H1 (cell line): ENCODE measurements around the gene KIF5C. TPM values are rescaled to one million over a fixed set of nuclear protein-coding genes. Genes with fewer than 3 reads are reported as not detected.

Experiments
- CTCF ChIA-PET: fragments of 300-600 bp; sonication (Branson Sonifier 250); formaldehyde crosslinking; loops from one replicate; lab custom pipeline; 2021; ENCODE audit not compliant: partially characterized antibody; lab: Charles Lee
- POLR2A ChIA-PET: fragments of 300-600 bp; sonication (Branson Sonifier 250); formaldehyde crosslinking; loops from one replicate; lab custom pipeline; 2021; ENCODE audit warnings: inconsistent platforms; ENCODE audit not compliant: partially characterized antibody; lab: Charles Lee
- DNase-seq, 2 experiments: peaks; one replicate each; pipeline versions ENCODE4 v3.0.0 to v3.0.0-alpha.2; 2010 to 2022; ENCODE audit warnings: low spot score in 2 of 2, low read depth in 1 of 2, mixed read lengths in 1 of 2
- FAIRE-seq: peaks from 2 replicates; lab custom pipeline; 2011; peaks lifted over from hg19 to GRCh38; lab: Jason Lieb, UNC
- H2AFZ ChIP-seq: 2 replicates; pipeline ENCODE4 v1.8.1; 2012; ENCODE audit warnings: low read length, inconsistent platforms
- H2AK5ac ChIP-seq: 2 replicates; pipeline ENCODE4 v1.6.1; 2013; ENCODE audit warnings: low read depth, low read length
- H2BK120ac ChIP-seq: replicated peaks from 2 replicates; pipeline ENCODE3; 2013; ENCODE audit warnings: low read depth, low read length, inconsistent platforms
- H2BK12ac ChIP-seq: 2 replicates; pipeline ENCODE4 v1.6.1; 2013; ENCODE audit warnings: low read depth, low read length
- H2BK15ac ChIP-seq: 2 replicates; pipeline ENCODE4 v1.6.1; 2013; ENCODE audit warnings: low read length
- H2BK20ac ChIP-seq: 2 replicates; pipeline ENCODE4 v1.6.1; 2013; ENCODE audit warnings: low read length
- H2BK5ac ChIP-seq: 2 replicates; pipeline ENCODE4 v1.6.1; 2013; ENCODE audit warnings: low read depth, low read length
- H3K14ac ChIP-seq: 2 replicates; pipeline ENCODE4 v1.6.1; 2013; ENCODE audit warnings: inconsistent platforms; ENCODE audit not compliant: insufficient read length
- H3K18ac ChIP-seq: 2 replicates; pipeline ENCODE4 v1.6.1; 2013; ENCODE audit warnings: low read length; ENCODE audit errors: extremely low read depth
- H3K23ac ChIP-seq: 2 replicates; pipeline ENCODE4 v1.6.1; 2013; ENCODE audit warnings: inconsistent platforms; ENCODE audit not compliant: insufficient read length
- H3K23me2 ChIP-seq: 2 replicates; pipeline ENCODE4 v1.6.1; 2013; ENCODE audit warnings: low read depth, low read length
- H3K27ac ChIP-seq: 2 replicates; pipeline ENCODE4 v1.6.1; 2011; ENCODE audit warnings: low read depth, low read length, inconsistent platforms
- H3K27me3 ChIP-seq, 4 experiments: replicated peaks in 1 of 4; 1 replicate in 1 of 4; 2 replicates in 3 of 4; pipeline versions ENCODE4 v1.6.1 to v1.8.1; 2011 to 2013; ENCODE audit warnings: low read length in 3 of 4, mild to moderate bottlenecking in 3 of 4, inconsistent platforms in 2 of 4, mixed read lengths in 2 of 4, moderate library complexity in 1 of 4; ENCODE audit not compliant: control insufficient read depth in 3 of 4, insufficient read depth in 3 of 4; ENCODE audit errors: extremely low read depth in 1 of 4
- H3K36me3 ChIP-seq, 4 experiments: 2 replicates each; pipeline versions ENCODE4 v1.6.1 to v1.8.1; 2011 to 2013; ENCODE audit warnings: mild to moderate bottlenecking in 4 of 4, low read length in 3 of 4, moderate library complexity in 2 of 4, control low read depth in 1 of 4, inconsistent platforms in 1 of 4; ENCODE audit not compliant: insufficient read depth in 4 of 4, control insufficient read depth in 2 of 4
- H3K4ac ChIP-seq: replicated peaks from 2 replicates; pipeline ENCODE3; 2013; ENCODE audit warnings: low read length, low read depth, mixed read lengths, inconsistent platforms; ENCODE audit not compliant: insufficient read length
- H3K4me1 ChIP-seq, 4 experiments: replicated peaks in 1 of 4; 1 replicate in 1 of 4; 2 replicates in 3 of 4; pipeline versions ENCODE4 v1.6.1 to v1.8.1; 2011 to 2013; ENCODE audit warnings: low read length in 3 of 4, inconsistent platforms in 2 of 4, mixed read lengths in 1 of 4; ENCODE audit not compliant: insufficient read depth in 4 of 4, control insufficient read depth in 3 of 4
- H3K4me2 ChIP-seq, 2 experiments: 2 replicates each; pipeline versions ENCODE4 v1.6.1 to v1.8.1; 2011 to 2013; ENCODE audit warnings: low read depth in 2 of 2, low read length in 2 of 2, control low read depth in 1 of 2, inconsistent platforms in 1 of 2, mild to moderate bottlenecking in 1 of 2; ENCODE audit not compliant: insufficient read depth in 1 of 2
- H3K4me3 ChIP-seq, 4 experiments: fragments of 200-600, 300-600 bp in 1 of 4; sonication (generic), shearing (Covaris generic), sonication (Bioruptor Twin) in 1 of 4; 2 replicates each; pipeline versions ENCODE4 v1.5.1 to v1.8.1; 2011 to 2016; ENCODE audit warnings: low read length in 4 of 4, low read depth in 3 of 4, control low read depth in 2 of 4, inconsistent platforms in 2 of 4, mild to moderate bottlenecking in 2 of 4, mixed read lengths in 1 of 4, moderate library complexity in 1 of 4; ENCODE audit not compliant: insufficient read depth in 2 of 4; ENCODE audit errors: extremely low read depth in 1 of 4
- H3K56ac ChIP-seq: replicated peaks from 2 replicates; pipeline ENCODE3; 2013; ENCODE audit warnings: low read depth, mild to moderate bottlenecking, mixed read lengths, low read length, inconsistent platforms; ENCODE audit not compliant: insufficient read length
- H3K79me1 ChIP-seq: 2 replicates; pipeline ENCODE4 v1.6.1; 2013; ENCODE audit warnings: low read depth, low read length, control low read depth
- H3K79me2 ChIP-seq, 2 experiments: 2 replicates each; pipeline versions ENCODE4 v1.6.1 to v1.8.1; 2012 to 2013; ENCODE audit warnings: low read length in 2 of 2, mild to moderate bottlenecking in 2 of 2, inconsistent platforms in 1 of 2; ENCODE audit not compliant: insufficient read depth in 2 of 2, control insufficient read depth in 1 of 2
- H3K9ac ChIP-seq, 4 experiments: replicated peaks in 1 of 4; 1 replicate in 1 of 4; 2 replicates in 3 of 4; pipeline versions ENCODE4 v1.6.1 to v1.8.1; 2011 to 2013; ENCODE audit warnings: low read depth in 3 of 4, low read length in 3 of 4, control low read depth in 2 of 4, mild to moderate bottlenecking in 2 of 4, moderate library complexity in 2 of 4, inconsistent platforms in 1 of 4; ENCODE audit errors: extremely low read depth in 1 of 4
- H3K9me3 ChIP-seq, 2 experiments: 2 replicates each; pipeline versions ENCODE4 v1.6.1 to v1.8.1; 2012 to 2013; ENCODE audit warnings: mild to moderate bottlenecking in 2 of 2, moderate library complexity in 2 of 2, control low read depth in 1 of 2, inconsistent platforms in 1 of 2, low read depth in 1 of 2, low read length in 1 of 2, mixed read lengths in 1 of 2; ENCODE audit not compliant: insufficient read depth in 2 of 2
- H4K20me1 ChIP-seq, 2 experiments: replicated peaks in 1 of 2; 2 replicates each; pipeline versions ENCODE3 to v1.8.1; 2011 to 2013; ENCODE audit warnings: inconsistent platforms in 2 of 2, low read length in 2 of 2, mild to moderate bottlenecking in 1 of 2; ENCODE audit not compliant: insufficient read depth in 2 of 2, control insufficient read depth in 1 of 2
- H4K5ac ChIP-seq: 2 replicates; pipeline ENCODE4 v1.6.1; 2013; ENCODE audit warnings: low read length, low read depth, mixed read lengths, inconsistent platforms; ENCODE audit not compliant: insufficient read length
- H4K8ac ChIP-seq: 2 replicates; pipeline ENCODE4 v1.8.0; 2013; ENCODE audit warnings: mild to moderate bottlenecking, moderate library complexity, low read length, inconsistent platforms; ENCODE audit not compliant: insufficient read depth; ENCODE audit errors: extremely low read depth
- H4K91ac ChIP-seq: replicated peaks from 2 replicates; pipeline ENCODE3; 2013; ENCODE audit warnings: low read length, mixed read lengths, inconsistent platforms; ENCODE audit not compliant: insufficient read length
- POLR2A ChIP-seq, 2 experiments: IDR thresholded peaks; 1 replicate in 1 of 2; 2 replicates in 1 of 2; pipeline ENCODE4 v1.6.1; 2011; ENCODE audit warnings: low read depth in 2 of 2, low read length in 2 of 2, mild to moderate bottlenecking in 2 of 2; ENCODE audit errors: control extremely low read depth in 1 of 2
- WGBS, 2 experiments: shearing (Covaris generic) in 1 of 2; methylation state at CpG; one replicate each; pipeline versions ENCODE4 v1.1.6 to v1.1.7; 2013 to 2015; ENCODE audit warnings: low lambda C conversion rate in 2 of 2, mixed read lengths in 2 of 2, inconsistent platforms in 1 of 2, low coverage in 1 of 2, missing lambda C conversion rate in 1 of 2; ENCODE audit not compliant: insufficient replicate concordance in 2 of 2, insufficient coverage in 1 of 2, insufficient read length in 1 of 2; ENCODE audit errors: extremely low coverage in 1 of 2, missing lambda C conversion rate in 1 of 2; 5-methylcytosine and 5-hydroxymethylcytosine counted together
- polyA plus RNA-seq, 7 experiments: library from polyadenylated mRNA; depleted of rRNA in 3 of 7; stranded (reverse) in 5 of 7; unstranded in 2 of 7; fragments of >200 nt in 5 of 7; fragments of 200-250 nt in 2 of 7; gene quantifications; 1 replicate in 5 of 7; 2 replicates in 1 of 7; 4 replicates in 1 of 7; pipeline versions ENCODE4 v1.2.1 to v1.2.3, GENCODE V29; 2011 to 2013; ENCODE audit warnings: missing spikeins in 2 of 7, mixed read lengths in 2 of 7
- total RNA-seq: library from RNA; stranded (reverse); fragmentation: NEBNext Ultra II Directional; extraction: Animal tissue kit (Norgen Biotek cat#: 25700); gene quantifications from 2 replicates; pipeline ENCODE4 v1.2.1, GENCODE V29; 2021

KIF5C gene
- total and polyA plus RNA-seq, 2 of the 8 experiments (the other 6 are each of a cell fraction or from before 2014, with no cell fraction given): 16.3 to 66.4 TPM

DNA sequence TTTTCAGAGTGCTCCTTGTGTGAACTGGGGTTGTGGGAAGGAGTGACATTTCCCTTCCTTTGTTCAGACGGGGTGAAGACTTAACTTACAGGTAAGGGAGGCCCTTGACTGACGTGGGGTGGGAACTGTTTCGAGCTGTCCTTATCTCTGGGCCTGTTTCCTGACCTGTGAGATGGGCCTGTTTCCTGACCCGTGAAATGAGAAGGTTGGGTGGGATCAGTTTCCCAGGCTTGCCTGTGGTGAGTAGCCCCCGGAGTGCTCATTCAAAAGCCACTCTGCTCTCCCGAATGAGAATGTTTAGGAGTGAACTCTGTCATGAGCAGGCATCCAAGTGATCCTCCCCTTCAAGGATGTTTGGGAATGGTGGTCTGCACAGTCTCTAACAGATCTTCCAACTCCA is 159.4 kb downstream of the KIF5C start:
- Histone ChIP-seq H2BK5ac (no peak overlapping the region), H3K56ac (no peak overlapping the region), H4K20me1 (no peaks in the 10 kb centered on the region), H3K36me3 (no peaks in the 10 kb centered on the region), H2BK15ac (no peak overlapping the region), H3K23me2 (peaks cover 8% of the 10 kb centered on the region; the same call in 1 of the 2 replicates), H3K9me3 (no peaks in the 10 kb centered on the region), H2AK5ac (no peak overlapping the region), H3K79me2 (no peaks in the 10 kb centered on the region), H3K27me3 (peaks cover 0 to 20% (median 12%) of the 10 kb centered on the region in 4 experiments; a peak in 6 of 7 replicates), H3K14ac (no peak overlapping the region), H4K91ac (no peak overlapping the region), H3K9ac (no peak overlapping the region), H2BK12ac (no peak overlapping the region), H2BK120ac (no peak overlapping the region), H2BK20ac (no peak overlapping the region), H3K4me1 (peaks cover 2 to 8% (median 4%) of the 10 kb centered on the region in 4 experiments; a peak in 5 of 7 replicates), H4K8ac (no peak overlapping the region), H4K5ac (no peak overlapping the region), H3K79me1 (no peaks in the 10 kb centered on the region), H3K4ac (no peak overlapping the region), H3K18ac (no peak overlapping the region), H3K4me3 (no peak overlapping the region), H3K23ac (no peak overlapping the region), H3K4me2 (no peak overlapping the region), H2AFZ (no peak overlapping the region), H3K27ac (no peak overlapping the region)
- WGBS, 2 experiments: 88% methylated on average over 6 of the region's 6 CpGs; no CpG with 5 or more reads in 1 of the 2 experiments
- ChIA-PET CTCF (interaction anchor here (0.6 to 22.0 kb wide), 9 partner anchors 8 to 759 kb away, joined by 3 to 277 read pairs (median 3); no protein-coding TSS in a partner anchor), POLR2A (interaction anchor here (1.7 kb wide), 1 partner anchor 9 kb away, joined by 4 read pairs; no protein-coding TSS in a partner anchor)
- FAIRE-seq: no peak
- DNase-seq: no peak
- TF ChIP-seq POLR2A (IDR thresholded peaks at IDR 0.05; ENCODE audit: control extremely low read depth in 1 of 2, low read depth in 2 of 2, low read length in 2 of 2): no peak
